Measurements from ENCODE around the gene YEATS2.
"Not testable (repeated sequence)": the region's sequence is repeated elsewhere in the genome, so short reads cannot be mapped to it uniquely, and the experiment has no call there.

The YEATS2 gene

DNA sequence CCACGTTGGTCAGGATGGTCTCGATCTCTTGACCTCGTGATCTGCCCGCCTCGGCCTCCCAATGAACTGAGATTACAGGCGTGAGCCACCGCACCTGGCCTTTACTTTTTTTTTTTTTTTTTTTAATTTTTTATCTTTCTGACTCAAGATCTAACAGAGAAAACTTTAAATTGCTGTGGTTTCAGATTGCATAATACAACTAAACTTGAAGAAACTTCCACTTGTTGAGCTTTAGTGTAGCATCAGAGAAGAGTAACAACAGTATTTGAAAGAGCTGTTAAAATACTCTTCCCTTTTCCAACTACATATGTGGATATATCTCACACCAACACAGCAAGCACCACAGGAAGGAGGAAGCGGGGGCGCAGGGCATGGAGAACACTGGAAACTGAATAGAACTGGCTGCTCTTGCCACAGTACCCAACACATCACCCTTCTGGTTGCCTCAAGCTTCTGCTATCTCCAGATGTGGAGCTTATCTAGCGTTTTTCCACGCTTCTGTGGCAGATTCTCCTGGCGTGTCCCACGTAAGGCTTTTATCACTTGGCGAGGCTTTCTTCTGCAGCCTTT, 82.4 kb downstream of the YEATS2 start:
- no peak for DNase-seq

DNA sequence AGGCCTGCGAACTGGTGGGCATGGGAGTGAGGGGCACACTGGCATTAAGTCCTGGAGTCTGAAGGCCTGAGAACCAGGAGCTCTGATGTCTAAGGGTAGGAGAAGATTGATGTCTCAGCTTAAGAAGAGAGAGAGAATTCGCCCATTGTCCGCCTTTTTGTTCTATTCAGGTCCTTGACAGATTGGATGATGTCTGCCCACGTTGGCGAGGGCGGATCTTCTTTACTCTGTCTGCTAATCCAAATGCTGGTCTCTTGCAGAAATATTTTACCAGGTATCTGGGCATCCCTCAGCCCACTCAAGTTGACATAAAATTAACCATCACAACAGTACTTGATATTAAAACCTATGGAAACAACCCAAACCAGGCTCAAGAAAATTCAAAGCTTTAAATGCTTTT, 83.6 kb downstream of the YEATS2 start:
- DNase-seq = no peak

DNA sequence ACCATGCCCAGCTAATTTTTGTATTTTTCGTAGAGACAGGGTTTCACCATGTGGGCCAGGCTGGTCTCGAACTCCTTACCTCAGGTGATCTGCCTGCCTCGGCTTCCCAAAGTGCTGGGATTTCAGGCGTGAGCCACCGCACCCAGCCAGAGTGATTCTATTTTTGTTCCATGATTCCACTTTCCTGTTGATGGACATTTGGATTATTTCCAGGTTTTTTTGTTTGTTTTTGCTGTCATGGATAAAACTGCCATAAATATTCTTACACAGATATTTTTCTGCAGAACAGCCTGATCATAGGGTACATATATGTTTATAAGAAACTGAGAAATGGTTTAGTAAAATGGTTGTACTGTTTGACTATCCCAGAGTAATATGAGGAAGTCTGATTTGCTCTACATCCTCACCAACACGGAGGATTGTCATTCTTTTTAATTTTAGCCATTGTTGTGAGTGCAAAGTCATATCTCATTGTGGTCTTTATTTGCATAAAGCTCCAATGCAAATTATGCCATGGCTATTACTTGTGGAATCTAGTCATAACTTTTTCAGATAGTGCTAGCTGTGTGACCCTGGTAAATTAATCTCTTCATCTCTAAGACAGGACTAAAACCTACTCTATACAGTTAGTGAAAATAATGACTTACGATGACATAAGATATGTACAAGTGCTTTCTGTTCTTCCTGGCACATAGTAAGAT, 85.1 kb downstream of the YEATS2 start:
- DNase-seq = no peak

DNA sequence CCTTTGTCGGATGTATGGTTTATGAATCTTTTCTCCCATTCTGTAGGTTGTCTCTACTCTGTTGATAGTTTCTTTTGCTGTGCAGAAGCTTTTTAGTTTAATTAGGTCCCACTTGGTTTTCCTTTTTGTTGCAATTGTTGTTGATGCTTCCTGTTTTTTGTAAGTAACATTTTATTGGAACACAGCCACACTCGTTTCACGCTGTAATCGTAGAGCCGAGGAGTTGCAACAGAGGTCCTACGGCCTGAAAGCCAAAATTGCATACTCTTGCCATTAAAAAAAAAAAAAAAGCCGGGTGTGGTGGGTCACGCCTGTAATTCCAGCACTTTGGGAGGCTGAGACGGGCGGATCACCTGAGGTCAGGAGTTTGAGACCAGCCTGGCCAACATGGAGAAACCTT, 86.9 kb downstream of the YEATS2 start:
- DNase-seq = not testable (repeated sequence)

DNA sequence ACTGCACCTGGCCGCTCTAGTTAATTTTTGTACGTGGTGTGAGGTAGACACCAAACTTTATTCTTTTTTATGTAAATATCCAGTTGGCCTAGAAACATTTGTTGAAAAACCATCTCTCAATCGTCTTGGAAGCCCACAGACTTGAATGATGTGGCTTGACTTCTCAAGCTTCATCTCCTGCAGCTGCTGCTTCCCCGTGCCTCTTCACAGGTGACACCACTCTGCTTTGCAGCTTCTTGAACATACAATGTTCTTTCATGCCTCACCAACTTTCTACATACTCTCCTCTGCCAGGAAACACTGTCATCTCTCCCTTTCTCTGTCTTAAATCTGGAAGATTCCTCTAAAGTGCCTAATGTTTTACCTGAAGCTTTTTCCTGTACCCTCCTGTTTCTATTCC, 92.2 kb downstream of the YEATS2 start:
- no peak for DNase-seq

DNA sequence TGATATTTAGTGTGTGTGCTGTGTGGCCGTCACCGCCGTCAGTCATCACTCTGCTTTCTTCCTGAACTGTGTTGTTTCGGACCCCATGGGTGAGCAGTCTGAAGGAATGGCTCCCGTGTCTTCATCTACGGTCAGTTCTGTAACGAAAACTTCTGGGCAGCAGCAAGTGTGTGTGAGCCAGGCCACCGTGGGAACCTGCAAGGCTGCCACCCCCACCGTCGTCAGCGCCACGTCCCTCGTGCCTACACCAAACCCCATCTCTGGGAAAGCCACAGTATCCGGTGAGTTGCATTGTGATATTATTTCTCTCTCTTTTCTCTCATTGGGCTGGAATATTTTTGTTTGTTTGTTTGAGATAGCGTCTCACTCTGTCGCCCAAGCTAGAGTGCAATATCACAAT, 93.1 kb downstream of the YEATS2 start:
- DNase-seq = no peak

DNA sequence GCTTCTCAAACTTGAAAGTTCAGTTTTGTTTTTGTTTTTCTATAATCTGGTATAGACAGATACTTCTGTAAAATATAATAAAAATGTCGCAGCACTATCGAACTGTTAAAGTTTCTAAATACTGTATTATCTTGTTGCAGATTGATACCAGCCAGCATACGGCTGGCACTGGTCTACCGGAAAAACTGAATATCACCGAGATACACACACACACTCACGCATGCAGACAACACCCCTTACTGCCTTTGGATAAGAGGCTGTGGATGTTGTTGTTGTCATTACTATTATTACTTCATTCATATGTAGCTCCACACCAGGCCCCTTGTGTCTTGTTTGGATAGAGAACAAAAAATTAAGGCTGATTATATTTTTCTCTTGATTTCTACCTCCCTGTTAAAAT, 95.4 kb downstream of the YEATS2 start:
- DNase-seq = no peak

DNA sequence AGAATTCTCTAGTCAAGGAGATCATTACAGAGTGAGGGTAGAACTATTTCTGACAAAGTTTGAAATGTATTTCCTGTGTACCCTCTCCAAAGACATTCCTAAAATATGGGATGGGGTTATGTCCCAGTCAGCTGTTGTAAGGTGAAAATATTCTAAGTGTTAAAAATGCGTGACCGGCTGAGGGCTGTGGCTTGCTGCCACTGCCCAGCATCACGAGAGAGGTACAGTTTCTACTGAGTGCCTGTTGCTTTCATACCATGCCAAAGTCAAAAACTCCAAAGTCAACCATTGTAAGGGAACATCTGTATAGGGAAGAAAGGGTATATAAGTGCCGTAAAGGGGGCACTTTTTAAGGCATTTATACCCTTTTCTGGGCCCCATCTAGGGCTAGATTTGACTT, 96.9 kb downstream of the YEATS2 start:
- DNase-seq = no peak

DNA sequence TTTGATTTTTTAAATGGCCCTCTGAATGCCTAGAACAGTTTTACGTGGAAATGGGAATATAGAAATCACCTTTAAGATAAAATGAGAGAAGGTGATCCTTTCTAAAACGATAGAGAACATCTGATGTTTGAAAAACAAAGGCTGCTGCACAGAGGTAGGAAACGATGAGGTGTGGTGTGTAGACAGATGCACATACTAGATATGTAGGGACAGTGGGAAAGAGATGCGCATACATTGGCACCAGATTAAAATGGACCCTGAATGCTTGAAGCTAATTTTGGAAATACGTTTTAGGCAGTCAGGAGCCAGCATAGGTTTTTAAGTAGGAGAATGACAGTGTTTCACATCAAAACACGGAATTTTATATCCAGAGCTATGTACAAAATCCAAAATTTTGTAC, 98.8 kb downstream of the YEATS2 start:
- no peak for DNase-seq

DNA sequence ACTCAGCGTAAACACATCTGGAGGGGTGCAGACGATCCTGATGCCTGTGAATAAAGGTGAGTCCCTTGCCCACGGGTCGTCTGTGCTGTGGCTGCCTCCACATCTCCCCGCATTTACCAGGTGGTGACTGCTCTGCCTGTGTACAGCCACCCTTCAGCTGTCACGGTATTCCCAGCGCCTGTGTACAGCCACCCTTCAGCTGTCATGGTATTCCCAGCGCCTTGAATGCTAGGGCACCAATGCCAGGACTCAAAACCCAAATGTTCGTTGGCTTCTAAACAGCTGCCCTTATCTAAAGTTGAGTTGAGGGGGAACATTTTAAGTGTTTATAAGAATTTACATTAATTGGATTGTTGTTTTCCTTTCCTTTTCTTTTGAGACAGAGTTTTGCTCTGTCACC, 100.4 kb downstream of the YEATS2 start:
- no peak for DNase-seq

DNA sequence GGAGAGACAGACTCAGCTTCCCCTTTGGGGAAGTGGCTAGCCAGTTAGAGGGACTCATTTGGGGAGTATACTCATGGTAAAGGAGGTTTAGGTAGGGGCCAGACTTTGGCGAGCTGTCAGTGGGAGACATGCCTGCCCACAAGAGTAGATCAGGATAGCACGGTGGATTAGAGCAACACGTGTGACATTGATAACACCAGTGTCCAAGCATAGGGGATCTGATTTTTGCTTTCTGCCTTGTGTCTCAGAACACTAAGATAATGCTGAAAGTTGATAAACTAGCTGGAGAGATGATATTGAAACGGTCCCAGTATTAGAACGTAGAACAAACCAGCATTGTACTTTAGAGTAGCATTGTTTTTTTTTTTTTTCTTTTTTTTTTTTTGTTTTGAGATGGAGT, 101.9 kb downstream of the YEATS2 start:
- no peak for DNase-seq

DNA sequence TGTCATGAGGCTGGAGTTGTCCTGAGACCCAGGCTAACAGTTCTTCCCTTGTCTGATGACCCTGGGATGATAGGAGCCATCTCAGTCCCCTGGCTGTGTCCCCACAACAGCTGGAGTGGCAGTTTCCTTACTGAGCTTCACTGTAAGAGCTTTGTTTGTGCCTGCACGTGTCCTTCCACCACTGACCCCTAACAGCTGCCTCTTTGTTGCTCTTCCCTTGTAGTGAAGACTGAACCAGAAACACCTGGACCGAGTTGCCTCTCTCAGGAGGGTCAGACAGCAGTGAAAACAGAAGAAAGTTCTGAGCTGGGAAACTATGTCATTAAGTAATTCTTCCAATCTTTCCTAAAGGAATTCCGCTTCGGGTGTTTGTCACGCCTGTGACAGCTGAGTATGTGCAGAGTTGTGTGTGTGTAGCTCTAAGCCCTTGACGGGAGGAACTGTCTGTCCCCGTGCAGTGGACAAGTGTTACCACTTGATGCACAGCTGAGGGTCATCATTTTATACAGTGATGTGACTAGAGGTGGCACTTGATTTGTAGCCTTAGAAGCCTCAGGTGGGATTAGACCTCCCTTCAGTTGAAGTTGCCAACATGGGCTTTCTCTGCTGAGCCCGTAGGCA, 102.8 kb downstream of the YEATS2 start:
- DNase-seq = no peak

DNA sequence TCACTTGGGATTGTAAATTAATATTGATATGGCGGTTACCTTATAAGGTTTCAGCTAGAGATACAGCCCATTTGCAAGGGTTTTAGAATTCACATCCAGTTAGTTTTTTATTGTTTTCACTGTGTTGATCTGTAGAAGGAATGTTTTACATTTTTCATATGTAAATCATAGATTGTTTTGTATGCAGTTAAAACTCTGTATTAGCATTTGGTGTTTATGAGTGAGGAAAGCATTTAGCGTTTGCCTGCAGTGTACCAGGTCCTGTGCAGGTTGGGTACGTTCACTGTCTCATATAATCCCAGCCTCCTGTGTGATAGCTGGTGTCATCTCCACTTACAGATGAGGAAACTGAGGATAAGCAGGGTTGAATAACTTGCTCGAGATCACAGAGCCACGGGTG, 104.0 kb downstream of the YEATS2 start:
- DNase-seq = no peak

DNA sequence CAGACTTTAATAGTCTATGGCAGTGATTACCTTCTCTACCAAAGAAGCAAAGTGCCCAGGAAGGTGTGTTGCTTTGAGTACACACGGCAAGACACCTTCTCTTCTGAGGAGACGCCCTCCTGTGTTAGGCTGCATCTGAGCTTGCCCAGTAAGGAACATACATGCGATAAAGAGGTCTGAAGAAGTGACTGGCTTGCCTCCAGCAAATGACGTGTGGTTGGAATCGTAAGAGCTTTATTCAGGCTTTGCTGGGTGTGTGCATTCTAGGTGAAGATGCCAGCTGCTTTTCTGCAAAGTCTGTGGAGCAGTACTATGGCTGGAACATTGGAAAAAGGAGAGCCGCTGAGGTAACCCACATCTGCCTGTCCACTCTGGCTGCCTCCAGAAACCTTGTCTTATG, 105.4 kb downstream of the YEATS2 start:
- DNase-seq = peak in 1 of 3 experiments; percentile 25

DNA sequence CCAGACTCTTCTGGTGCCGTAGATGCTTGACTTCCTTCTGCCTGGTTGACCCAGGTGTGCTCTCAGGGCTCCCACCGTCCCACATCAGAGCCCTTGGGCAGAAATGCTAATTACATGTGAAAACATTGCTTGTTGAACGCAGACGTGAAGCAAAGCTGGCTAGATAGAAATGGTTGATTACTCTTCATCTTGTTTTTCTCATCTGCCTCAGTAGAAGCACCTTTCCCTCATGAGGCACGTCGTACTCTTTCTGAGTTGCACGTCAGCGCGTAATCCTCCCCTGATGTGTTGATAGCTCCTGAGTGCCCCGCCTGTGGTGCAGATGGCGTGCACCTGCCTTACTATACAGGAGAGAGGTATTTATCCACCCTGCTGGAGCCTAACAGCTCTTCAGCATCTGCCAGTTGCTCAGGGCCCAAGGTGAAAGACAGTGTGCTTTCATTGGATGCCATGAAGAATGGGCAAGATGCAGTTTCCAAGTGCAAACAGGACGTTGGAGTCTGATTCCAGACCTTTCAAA, 109.7 kb downstream of the YEATS2 start:
- peak; percentile 92 to 100 (median 96) for DNase-seq

DNA sequence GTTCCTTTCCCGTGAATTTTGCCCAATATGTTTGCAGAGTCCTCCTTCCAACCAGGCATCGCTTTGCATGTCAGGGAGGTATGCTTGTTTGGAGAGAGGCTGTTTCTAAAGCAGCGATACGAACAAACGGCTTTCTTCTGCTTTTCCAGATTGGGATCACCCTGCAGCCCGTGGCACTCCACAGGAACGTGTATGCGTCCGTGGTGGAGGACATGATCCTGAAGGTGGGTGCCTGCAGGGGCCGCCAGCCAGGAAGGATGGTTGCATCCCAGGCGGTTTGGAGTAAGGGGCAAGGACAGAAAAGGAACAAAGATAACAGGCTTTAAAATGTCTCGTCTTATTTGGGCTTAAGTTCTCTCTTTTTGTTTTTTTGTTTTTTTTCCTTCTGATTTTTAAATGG, 110.3 kb downstream of the YEATS2 start:
- no peak for DNase-seq

DNA sequence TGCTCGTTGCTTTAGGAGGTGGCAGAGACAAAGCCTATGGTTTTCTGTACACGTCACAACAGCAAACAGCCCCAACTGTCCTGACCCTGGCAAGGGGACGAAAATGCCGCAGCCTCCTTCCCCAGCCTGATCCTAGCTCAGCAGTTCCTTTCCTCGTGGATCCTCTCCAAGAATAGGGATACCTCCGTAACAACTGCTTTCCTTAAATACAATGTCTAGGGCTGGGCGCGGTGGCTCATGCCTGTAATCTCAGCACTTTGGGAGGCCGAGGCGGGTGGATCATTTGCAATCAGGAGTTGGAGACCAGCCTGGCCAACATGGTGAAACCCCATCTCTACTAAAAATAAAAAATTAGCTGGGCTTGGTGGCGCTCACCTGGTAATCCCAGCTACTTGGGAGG, 110.8 kb downstream of the YEATS2 start:
- no peak for DNase-seq

DNA sequence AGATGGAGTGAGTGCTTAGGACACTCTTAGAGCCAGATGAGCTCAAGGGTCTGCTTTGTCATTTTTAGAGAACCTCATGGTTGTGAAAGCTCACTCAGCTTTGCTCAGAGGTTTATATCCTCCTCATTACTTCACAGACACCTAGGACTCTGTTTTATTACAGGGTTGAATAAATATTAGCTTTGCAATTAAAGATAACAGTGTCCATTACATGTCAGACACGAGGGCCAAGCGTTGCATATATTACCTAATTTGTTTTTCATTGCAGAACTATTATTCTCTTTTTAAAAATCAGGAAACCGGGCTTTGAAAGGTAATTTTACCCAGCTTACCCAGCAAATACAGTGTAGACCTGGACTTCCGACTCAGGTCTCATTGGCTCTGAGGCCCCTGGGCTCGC, 111.7 kb downstream of the YEATS2 start:
- peak; percentile 29 to 92 (median 83) for DNase-seq

DNA sequence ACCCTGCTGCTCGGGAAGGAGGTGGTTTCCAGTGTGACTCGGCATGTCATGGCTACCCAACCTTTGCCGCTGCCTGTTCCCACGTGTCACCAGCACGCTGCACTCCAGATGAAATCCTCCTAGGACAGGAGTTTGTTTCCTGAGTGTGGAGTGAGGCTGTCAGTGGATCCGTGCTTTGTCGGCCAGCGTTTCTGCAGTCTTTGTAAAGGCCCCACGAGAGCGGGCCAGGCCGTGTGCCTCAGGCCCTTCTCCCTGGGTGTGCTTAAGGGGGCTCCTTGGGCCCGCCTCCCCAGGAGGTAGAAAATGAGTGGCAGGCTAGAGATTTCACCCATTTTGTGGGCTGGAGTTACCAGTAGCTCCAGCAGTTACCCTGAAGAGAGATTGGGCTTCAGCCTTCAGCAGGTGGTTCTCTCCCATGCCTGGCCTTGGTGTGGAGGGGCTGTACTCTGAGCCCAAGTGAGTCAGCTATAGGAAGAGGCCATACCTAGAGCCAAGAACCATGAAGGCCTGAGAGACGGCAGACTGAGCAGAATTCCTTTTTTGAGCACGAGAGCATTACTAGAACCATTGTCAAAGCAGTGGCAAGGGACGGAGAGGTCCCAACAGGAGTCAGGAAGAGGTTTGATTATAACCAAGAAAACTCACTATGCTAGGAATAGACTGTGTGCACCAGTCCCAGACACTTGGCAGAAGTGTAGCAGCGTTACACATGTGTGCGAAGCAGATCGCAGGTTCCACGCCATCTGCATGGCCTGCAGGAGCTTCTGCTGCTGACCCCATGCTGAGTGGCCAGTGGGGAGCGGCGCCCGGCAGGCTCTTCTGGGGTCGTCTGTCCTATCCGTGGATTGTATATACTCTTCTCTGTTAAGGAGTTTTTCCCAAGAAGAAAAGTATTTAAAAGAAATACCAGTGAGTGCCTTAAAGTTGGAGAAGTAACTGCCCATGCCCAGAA, 113.3 kb downstream of the YEATS2 start:
- no peak for DNase-seq

DNA sequence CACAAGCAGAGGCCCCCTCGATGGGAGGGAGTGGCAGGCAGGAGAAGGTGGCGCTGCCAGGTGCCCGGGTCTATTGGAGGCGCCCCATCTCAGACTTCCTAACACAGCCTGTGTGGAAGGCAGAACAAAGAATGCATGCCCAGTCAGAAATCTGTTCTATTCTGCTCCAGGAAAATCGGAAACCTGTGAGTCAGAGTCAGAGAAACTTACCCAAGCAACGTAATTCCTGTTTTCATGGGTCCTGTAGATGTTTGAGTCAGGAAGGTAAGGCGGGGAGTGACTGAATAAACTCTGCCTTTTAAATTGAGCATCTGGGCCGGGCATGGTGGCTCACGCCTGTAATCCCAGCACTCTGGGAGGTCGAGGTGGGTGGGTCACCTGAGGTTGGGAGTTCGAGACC, 114.0 kb downstream of the YEATS2 start:
- DNase-seq = no peak

DNA sequence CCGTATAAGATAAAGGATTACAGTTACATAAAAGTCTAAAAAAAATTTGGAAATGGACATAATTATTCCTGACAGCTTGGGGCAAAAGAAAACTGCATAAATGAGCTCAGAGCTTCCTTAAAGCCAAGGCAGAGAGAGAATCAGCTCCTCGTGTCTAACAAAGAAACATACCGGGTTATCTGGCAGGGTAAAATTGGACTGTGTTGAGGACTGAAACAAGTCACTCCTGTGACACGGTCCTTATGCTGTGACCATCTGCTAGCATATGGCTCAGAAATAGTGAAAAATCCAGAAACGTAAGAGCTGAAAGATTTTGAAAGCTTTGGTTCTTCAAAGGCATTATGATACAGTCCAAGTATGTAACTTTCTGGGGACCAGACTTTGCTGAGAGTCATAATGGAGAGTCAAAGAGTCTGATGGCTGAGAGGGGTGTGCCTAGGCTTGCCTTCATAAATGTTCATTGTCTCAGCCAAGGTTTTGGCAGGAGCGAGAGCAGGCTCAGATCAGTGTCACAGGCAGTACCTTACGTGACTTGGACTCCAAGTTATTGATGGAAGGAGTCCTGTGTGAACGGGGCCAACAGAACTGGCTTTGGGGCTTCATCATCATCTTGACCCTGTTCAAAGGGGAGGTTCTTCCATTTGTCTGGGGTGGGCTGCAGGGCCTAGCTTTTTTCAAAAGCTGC, 115.3 kb downstream of the YEATS2 start:
- peak in 1 of 3 experiments; percentile 79 for DNase-seq

DNA sequence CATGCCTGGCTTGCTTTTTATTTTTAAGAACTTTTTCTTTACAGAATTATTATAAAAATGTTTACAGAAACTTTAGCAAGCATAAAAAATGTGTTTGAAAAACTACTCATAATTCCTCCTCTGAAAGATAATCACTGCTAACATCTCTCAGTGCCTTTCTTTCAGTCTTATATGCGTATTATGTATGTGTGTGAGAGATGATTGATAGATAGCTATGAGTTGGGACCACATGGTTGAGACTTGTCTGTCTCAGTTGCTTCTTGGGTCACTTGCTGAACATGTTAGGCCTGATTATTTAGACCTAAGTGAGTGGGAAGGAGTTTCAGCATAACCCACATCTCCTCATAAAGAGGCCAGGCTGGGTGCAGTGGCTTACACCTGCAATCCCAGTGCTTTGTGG, 116.6 kb downstream of the YEATS2 start:
- no peak for DNase-seq

DNA sequence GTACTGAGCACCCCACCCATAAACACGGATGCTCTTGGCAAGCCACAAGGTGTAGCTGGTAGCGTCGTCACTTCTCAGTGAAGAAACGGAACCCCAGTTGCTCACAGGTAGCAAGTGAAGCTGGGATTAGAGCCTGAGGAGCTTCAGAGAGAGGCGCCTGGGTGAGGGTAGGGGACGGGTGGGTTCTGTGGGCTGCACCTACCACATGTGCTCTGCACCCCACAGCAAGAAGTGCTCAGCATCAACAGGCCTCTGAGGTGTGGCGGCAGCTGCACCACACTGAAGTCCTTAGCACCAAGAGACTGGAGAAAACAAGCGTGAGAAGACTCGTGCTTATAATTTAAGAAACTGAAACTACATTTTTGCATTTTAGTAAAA, 118.0 kb downstream of the YEATS2 start:
- DNase-seq = peak in 1 of 3 experiments; percentile 71

Data from NCI-H1417 (cell line).